Measurements from ENCODE around the gene LIN9. TPM values are rescaled to one million over a fixed set of nuclear protein-coding genes. Genes with fewer than 3 reads are reported as not detected.

The LIN9 gene
- total and polyA plus RNA-seq, 10 donors, result 1.8 to 6.3 (median 3.1) TPM

GRCh38 chr1:226223786-226224244 lies 85.1 kb downstream of the LIN9 start:
- Histone ChIP-seq H3K9me3 (no peaks in the 10 kb centered on the region), H3K36me3 (no peaks in the 10 kb centered on the region), H3K4me1 (peaks cover 6 to 16% (median 14%) of the 10 kb centered on the region in 6 donors), H3K27me3 (replicated peaks in 1 of 7) (peaks cover 0 to 41% (median 20%) of the 10 kb centered on the region in 7 donors), H3K27ac (peak overlapping the region in 1 of 8 donors; percentile 48), H3K4me3 (peak overlapping the region; percentile 34 to 76 (median 48))
- TF ChIP-seq POLR2A (IDR thresholded peaks at IDR 0.05) (no peak), POLR2AphosphoS5 (IDR thresholded peaks at IDR 0.05) (peak in 1 of 3 donors; percentile 40)
- TF ChIP-seq, protein P1, sequence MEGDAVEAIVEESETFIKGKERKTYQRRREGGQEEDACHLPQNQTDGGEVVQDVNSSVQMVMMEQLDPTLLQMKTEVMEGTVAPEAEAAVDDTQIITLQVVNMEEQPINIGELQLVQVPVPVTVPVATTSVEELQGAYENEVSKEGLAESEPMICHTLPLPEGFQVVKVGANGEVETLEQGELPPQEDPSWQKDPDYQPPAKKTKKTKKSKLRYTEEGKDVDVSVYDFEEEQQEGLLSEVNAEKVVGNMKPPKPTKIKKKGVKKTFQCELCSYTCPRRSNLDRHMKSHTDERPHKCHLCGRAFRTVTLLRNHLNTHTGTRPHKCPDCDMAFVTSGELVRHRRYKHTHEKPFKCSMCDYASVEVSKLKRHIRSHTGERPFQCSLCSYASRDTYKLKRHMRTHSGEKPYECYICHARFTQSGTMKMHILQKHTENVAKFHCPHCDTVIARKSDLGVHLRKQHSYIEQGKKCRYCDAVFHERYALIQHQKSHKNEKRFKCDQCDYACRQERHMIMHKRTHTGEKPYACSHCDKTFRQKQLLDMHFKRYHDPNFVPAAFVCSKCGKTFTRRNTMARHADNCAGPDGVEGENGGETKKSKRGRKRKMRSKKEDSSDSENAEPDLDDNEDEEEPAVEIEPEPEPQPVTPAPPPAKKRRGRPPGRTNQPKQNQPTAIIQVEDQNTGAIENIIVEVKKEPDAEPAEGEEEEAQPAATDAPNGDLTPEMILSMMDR (IDR thresholded peaks at IDR 0.05 in 8 of 11, conservative IDR thresholded peaks at IDR 0.05 in 3 of 11), result no peak
- intact Hi-C loops (cut with DNase I; ENCODE audit: low total_unique reads), result no loop called here
- 0 to 2% (median 1%) methylated on average over 6 to 55 of the region's 55 CpGs for WGBS, 5 donors
- peak; percentile 80 for DNase-seq

GRCh38 chr1:226223157-226223785 lies 85.7 kb downstream of the LIN9 start, which contains the start of gene MIXL1:
TSS of gene MIXL1 (plus strand) at chr1:226223664. CDS start at chr1:226223682, 18 bp downstream.
- peak within 1 kb of the TSS; percentile 34 to 76 (median 48) for H3K4me3 ChIP-seq
- intact Hi-C loops (cut with DNase I; ENCODE audit: low total_unique reads), result no loop called here
- no peaks in the 10 kb centered on the region for H3K9me3 ChIP-seq
- no peaks in the 10 kb centered on the region for H3K36me3 ChIP-seq
- WGBS, 5 donors, result 4 to 19% (median 6%) methylated on average over 13 to 62 of the region's 62 CpGs
- H3K27me3 ChIP-seq (replicated peaks in 1 of 7), result peaks cover 0 to 41% (median 20%) of the 10 kb centered on the region in 7 donors
- TF ChIP-seq POLR2A (IDR thresholded peaks at IDR 0.05) (no peak), POLR2AphosphoS5 (IDR thresholded peaks at IDR 0.05) (no peak)
- TF ChIP-seq, protein P1 (IDR thresholded peaks at IDR 0.05 in 8 of 11, conservative IDR thresholded peaks at IDR 0.05 in 3 of 11), result no peak
- peak within 1 kb of the TSS in 1 of 8 donors; percentile 48 for H3K27ac ChIP-seq
- H3K4me1 ChIP-seq, result peaks cover 6 to 16% (median 14%) of the 10 kb centered on the region in 6 donors
- no peak for DNase-seq

- Histone ChIP-seq H3K9me3 (no peaks in the 10 kb centered on the region), H3K4me1 (peaks cover 6 to 16% (median 14%) of the 10 kb centered on the region in 6 donors)
- 90 to 96% (median 93%) methylated on average over 10 of the region's 10 CpGs for WGBS, 5 donors
Measured at GRCh38 chr1:226222686-226223085, 86.3 kb downstream of the LIN9 start.

More at GRCh38 chr1:226222686-226223085, 86.3 kb downstream of the LIN9 start:
- intact Hi-C loops (cut with DNase I; ENCODE audit: low total_unique reads), result no loop called here
- H3K27me3 ChIP-seq (replicated peaks in 1 of 7), result peaks cover 0 to 41% (median 20%) of the 10 kb centered on the region in 7 donors
- DNase-seq, result no peak
- H3K27ac ChIP-seq, result no peak overlapping the region
- no peaks in the 10 kb centered on the region for H3K36me3 ChIP-seq
- no peak for TF ChIP-seq POLR2AphosphoS5 (IDR thresholded peaks at IDR 0.05)
- TF ChIP-seq, protein P1 (IDR thresholded peaks at IDR 0.05 in 8 of 11, conservative IDR thresholded peaks at IDR 0.05 in 3 of 11), result no peak
- no peak for TF ChIP-seq POLR2A (IDR thresholded peaks at IDR 0.05)
- peak overlapping the region in 1 of 8 donors; percentile 76 for H3K4me3 ChIP-seq
